Colonic mucosa (tissue), 4 donors: ENCODE data around the gene XXYLT1. TPM values are rescaled to one million over a fixed set of nuclear protein-coding genes. Genes with fewer than 3 reads are reported as not detected.
"Not testable (repeated sequence)": the region's sequence is repeated elsewhere in the genome, so short reads cannot be mapped to it uniquely, and the experiment has no call there.

Source experiments
- DNase-seq: peaks from one replicate; pipeline ENCODE4 v3.0.0-alpha.2; 2020
- H3K27ac ChIP-seq: fragments of 200-600 bp; one replicate; pipeline ENCODE4 v1.8.0; 2021
- H3K27me3 ChIP-seq: fragments of 200-600 bp; one replicate; pipeline ENCODE4 v1.8.0; 2021
- H3K36me3 ChIP-seq: fragments of 200-600 bp; one replicate; pipeline ENCODE4 v1.8.0; 2021
- H3K4me1 ChIP-seq: fragments of 200-600 bp; one replicate; pipeline ENCODE4 v1.8.0; 2021; ENCODE audit warnings: mild to moderate bottlenecking
- H3K4me3 ChIP-seq: fragments of 200-600 bp; one replicate; pipeline ENCODE4 v1.8.0; 2021
- H3K9ac ChIP-seq, 2 donors: one replicate each; pipeline ENCODE4 v1.7.0; 2013; ENCODE audit warnings: control low read depth in 2 of 2, low read depth in 2 of 2, low read length in 2 of 2
- H3K9me3 ChIP-seq: fragments of 200-600 bp; one replicate; pipeline ENCODE4 v1.8.0; 2021
- CTCF ChIP-seq: fragments of 200-600 bp; IDR thresholded peaks from one replicate; pipeline ENCODE4 v1.8.0; 2022; ENCODE audit warnings: antibody characterized with exemption, mild to moderate bottlenecking
- intact Hi-C: fragments of 100-400 bp; cut with DNase I; formaldehyde crosslinking; loops from one replicate; pipeline ENCODE4 v1.14.1; 2022
- total RNA-seq, 2 donors: library from RNA; stranded (reverse); fragmentation: NEBNext Ultra II Directional in 1 of 2; extraction: Animal tissue kit (Norgen Biotek cat#: 25700) in 1 of 2; gene quantifications; one replicate each; pipeline ENCODE4 v1.2.1, GENCODE V29; 2021
- donor health status: healthy.
- donor health status: DM: no; HTN: no; CAD: no.
- donor health status: DM: no; HTN: no; CAD: no.

The XXYLT1 gene
- total RNA-seq, 2 donors from 2014 or later, result 8.3 to 10.9 TPM

DNA sequence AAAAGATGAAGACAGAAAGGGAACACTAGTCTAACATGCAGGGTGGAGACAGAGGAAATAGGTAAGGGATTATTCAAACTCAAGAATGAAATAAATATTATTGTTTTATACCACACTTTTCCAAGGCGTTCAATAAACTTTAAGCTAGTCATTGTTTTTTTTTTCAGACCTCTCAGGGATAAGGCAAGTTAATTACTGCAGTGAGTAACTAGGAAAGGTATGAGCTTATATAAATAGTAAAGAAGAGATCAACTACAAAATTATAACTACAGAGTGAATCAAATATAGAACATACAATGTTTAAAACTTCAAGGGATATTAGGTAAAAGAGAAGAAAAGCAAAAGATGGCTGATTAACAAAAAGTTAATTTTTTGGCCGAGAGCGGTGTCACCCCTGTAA is 31.5 kb upstream of the XXYLT1 start:
- intact Hi-C loops, result no loop called here
- Histone ChIP-seq H3K9ac (no peak overlapping the region), H3K4me1 (no peaks in the 10 kb centered on the region), H3K36me3 (no peaks in the 10 kb centered on the region), H3K27me3 (no peaks in the 10 kb centered on the region), H3K9me3 (no peaks in the 10 kb centered on the region), H3K4me3 (no peak overlapping the region), H3K27ac (no peak overlapping the region)
- no peak for TF ChIP-seq CTCF
- DNase-seq, result no peak

DNA sequence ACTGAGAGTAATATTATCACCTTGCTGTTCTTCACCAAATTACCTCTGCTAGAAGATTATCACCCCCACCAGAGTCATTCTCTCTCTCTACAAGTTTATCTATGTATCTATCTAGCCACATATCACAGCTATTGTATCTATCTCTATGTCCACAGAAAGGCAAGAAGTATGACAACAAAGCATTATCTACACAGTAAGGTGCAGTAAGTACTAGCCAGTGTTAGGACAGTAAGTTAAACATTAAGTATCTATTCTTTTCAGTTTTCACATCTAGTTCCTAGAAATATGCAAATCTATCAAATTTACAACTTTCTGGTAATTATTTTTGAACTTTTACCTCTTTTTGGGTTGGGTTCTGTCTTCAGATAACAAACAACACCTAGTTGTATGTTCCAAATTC is 26.5 kb upstream of the XXYLT1 start:
- Histone ChIP-seq H3K9ac (no peak overlapping the region), H3K36me3 (no peaks in the 10 kb centered on the region), H3K27me3 (no peaks in the 10 kb centered on the region), H3K4me1 (no peaks in the 10 kb centered on the region), H3K27ac (no peak overlapping the region), H3K9me3 (no peaks in the 10 kb centered on the region), H3K4me3 (no peak overlapping the region)
- TF ChIP-seq CTCF, result no peak
- no peak for DNase-seq
- intact Hi-C loops, result no loop called here

DNA sequence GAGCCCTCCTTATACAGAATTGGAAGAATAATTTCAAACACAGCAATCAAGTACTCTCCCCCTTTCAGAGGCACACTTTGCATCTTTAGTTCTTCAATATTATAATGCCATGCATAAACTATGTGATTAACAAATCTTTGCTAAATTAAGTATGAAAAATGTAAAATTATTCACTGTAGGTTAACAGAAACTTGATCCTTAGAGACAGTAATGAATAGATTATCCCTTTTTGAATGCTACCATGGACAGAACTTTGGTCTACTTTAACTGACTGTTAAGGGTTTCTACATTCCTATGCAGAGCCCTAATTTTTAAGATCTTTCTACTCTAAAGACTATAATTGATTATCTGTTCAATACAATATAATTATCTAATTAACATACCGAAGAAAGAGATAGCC is 25.7 kb upstream of the XXYLT1 start:
- DNase-seq, result no peak
- intact Hi-C loops, result no loop called here
- H3K9ac ChIP-seq, result no peak overlapping the region
- no peaks in the 10 kb centered on the region for H3K27me3 ChIP-seq
- no peak overlapping the region for H3K4me3 ChIP-seq
- no peaks in the 10 kb centered on the region for H3K9me3 ChIP-seq
- H3K36me3 ChIP-seq, result no peaks in the 10 kb centered on the region
- no peak overlapping the region for H3K27ac ChIP-seq
- H3K4me1 ChIP-seq, result no peaks in the 10 kb centered on the region
- no peak for TF ChIP-seq CTCF

GRCh38 chr3:195291121-195291520 is 20.2 kb upstream of the XXYLT1 start:
- Histone ChIP-seq H3K36me3 (peaks cover 4% of the 10 kb centered on the region), H3K9me3 (no peaks in the 10 kb centered on the region), H3K4me3 (no peak overlapping the region), H3K27ac (no peak overlapping the region), H3K27me3 (no peaks in the 10 kb centered on the region), H3K4me1 (no peaks in the 10 kb centered on the region), H3K9ac (no peak overlapping the region)
- no peak for DNase-seq
- intact Hi-C loops, result no loop called here
- no peak for TF ChIP-seq CTCF

GRCh38 chr3:195290643-195291042 is 19.7 kb upstream of the XXYLT1 start:
- H3K4me3 ChIP-seq, H3K9ac ChIP-seq, H3K36me3 ChIP-seq, DNase-seq, H3K27ac ChIP-seq, intact Hi-C loops, H3K4me1 ChIP-seq, H3K9me3 ChIP-seq, H3K27me3 ChIP-seq: not testable (repeated sequence)

DNA sequence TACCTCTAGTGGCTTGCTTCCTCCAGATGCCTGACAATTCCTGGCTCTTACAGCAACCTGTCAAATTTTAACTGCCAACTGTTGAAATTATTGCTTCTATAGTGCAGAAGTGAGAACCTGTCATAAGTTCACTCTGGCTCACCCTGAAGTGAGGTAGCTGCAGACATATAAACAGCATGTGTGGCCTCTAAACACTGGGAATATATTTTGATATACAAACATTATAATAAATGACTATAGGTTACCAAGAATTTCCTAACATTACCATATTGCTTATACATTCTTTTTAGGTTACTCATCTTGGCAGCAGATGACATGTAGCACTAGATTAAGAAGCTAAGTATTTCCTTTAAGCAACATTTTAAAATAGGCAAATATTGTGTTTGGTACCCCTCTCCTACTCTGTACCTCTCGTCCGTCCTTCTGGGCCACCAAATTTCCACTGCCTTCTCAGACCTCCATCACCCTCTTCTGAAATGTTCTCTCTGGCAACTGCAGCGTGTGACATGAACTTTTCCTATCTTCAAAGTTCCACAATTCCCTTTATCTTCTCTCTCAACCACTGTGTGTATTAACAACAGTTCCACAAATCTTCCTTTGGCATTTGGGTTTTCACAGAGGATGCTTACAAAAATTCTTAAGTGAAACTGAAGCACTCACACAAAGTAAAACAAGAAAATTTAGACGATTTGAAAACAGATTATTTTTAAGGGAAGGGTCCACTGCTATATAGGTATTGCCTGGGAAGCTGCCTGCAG is 15.3 kb upstream of the XXYLT1 start:
- H3K36me3 ChIP-seq, result peaks cover 4% of the 10 kb centered on the region
- TF ChIP-seq CTCF, result no peak

More for the DNA sequence above, 15.3 kb upstream of the XXYLT1 start:
- Histone ChIP-seq H3K27me3 (no peaks in the 10 kb centered on the region), H3K9me3 (no peaks in the 10 kb centered on the region), H3K27ac (peak overlapping the region; percentile 1), H3K9ac (peak overlapping the region in 1 of 2 donors; percentile 12), H3K4me1 (no peaks in the 10 kb centered on the region), H3K4me3 (no peak overlapping the region)
- intact Hi-C loops, result no loop called here
- DNase-seq, result peak; percentile 36
